ENCODE results near the gene LILRA6. TPM values are rescaled to one million over a fixed set of nuclear protein-coding genes. Genes with fewer than 3 reads are reported as not detected.

The LILRA6 gene
- total and polyA plus RNA-seq, 2 of the 8 experiments (the other 6 are each of a cell fraction or from before 2014, with no cell fraction given): not detected

- no peak for TF ChIP-seq RNF2 (IDR thresholded peaks at IDR 0.05; ENCODE audit: borderline replicate concordance, low read depth, low read length, missing control alignments, poor library complexity, severe bottlenecking)
- no peak for TF ChIP-seq RXRA (IDR thresholded peaks at IDR 0.05; ENCODE audit: insufficient read depth, low read depth, low read length)
- TF ChIP-seq CREB1 (IDR thresholded peaks at IDR 0.05): no peak
- no peak for TF ChIP-seq ATF2 (IDR thresholded peaks at IDR 0.05; ENCODE audit: low read length)
- no peak for TF ChIP-seq TAF7 (optimal IDR thresholded peaks at IDR 0.05; ENCODE audit: borderline replicate concordance, low read depth, low read length)
- TF ChIP-seq, protein P1, sequence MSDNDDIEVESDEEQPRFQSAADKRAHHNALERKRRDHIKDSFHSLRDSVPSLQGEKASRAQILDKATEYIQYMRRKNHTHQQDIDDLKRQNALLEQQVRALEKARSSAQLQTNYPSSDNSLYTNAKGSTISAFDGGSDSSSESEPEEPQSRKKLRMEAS (IDR thresholded peaks at IDR 0.05): no peak
- no peak for TF ChIP-seq KDM4A (IDR thresholded peaks at IDR 0.05; ENCODE audit: low read depth, low read length, severe bottlenecking)
Observed at GRCh38 chr19:54193011-54193410, 49.6 kb downstream of the LILRA6 start (continued).
